ENCODE data around the gene BBLN. TPM values are rescaled to one million over a fixed set of nuclear protein-coding genes. Genes with fewer than 3 reads are reported as not detected.

The BBLN gene
- total RNA-seq, 1 experiment from 2014 or later = 154 TPM

GRCh38 chr9:128162215-128163026 is 2.4 kb downstream of the BBLN start:
- H3F3A ChIP-seq (ENCODE audit: insufficient read depth, low read depth) = peaks cover 5% of the 10 kb centered on the region; the same call in 1 of the 2 replicates
- no peaks in the 10 kb centered on the region for H3K36me3 ChIP-seq (ENCODE audit: low read depth)
- no peaks in the 10 kb centered on the region for H3K9me2 ChIP-seq (ENCODE audit: insufficient read depth)
- 0 out of 2 replicates have a peak, but pooled peaks cover 5% of the 10 kb centered on the region for H3K79me2 ChIP-seq (ENCODE audit: low read depth)
- H3K27ac ChIP-seq = no peak overlapping the region
- H3K4me1 ChIP-seq (replicated peaks; ENCODE audit: insufficient read depth) = 0 out of 2 replicates have a peak, but pooled peaks cover 9% of the 10 kb centered on the region
- no peak for TF ChIP-seq CTCF (conservative IDR thresholded peaks at IDR 0.05)
- TF ChIP-seq EZH2 (IDR thresholded peaks at IDR 0.05; ENCODE audit: low read depth) = no peak
- no peak overlapping the region for H3K4me2 ChIP-seq
- H3K27me3 ChIP-seq (ENCODE audit: insufficient read depth, low read depth) = no peaks in the 10 kb centered on the region
- intact Hi-C loops (cut with micrococcal nuclease; ENCODE audit: unreplicated experiment) = no loop called here
- no peak overlapping the region for H3K4me3 ChIP-seq
- no peaks in the 10 kb centered on the region; the same call in 1 of the 2 replicates for H4K20me1 ChIP-seq (ENCODE audit: insufficient read depth)
- DNase-seq = peak in 1 of 2 experiments; percentile 31
- H3K9me3 ChIP-seq (ENCODE audit: insufficient read depth, low read depth) = no peaks in the 10 kb centered on the region
- no TSS peak for BruUV-seq (replicated peaks)
- CTCF ChIA-PET = no interaction called here
- POLR2A ChIA-PET (ENCODE audit: unreplicated experiment) = interaction anchor here (0.6 kb wide), 1 partner anchor 1600 kb away, joined by 4 read pairs; no protein-coding TSS in a partner anchor
- H2AFZ ChIP-seq = no peak overlapping the region

- Histone ChIP-seq H3K27ac (no peak overlapping the region), H3K4me3 (no peak overlapping the region), H3F3A (ENCODE audit: insufficient read depth, low read depth) (peaks cover 5% of the 10 kb centered on the region; the same call in 1 of the 2 replicates), H3K79me2 (ENCODE audit: low read depth) (0 out of 2 replicates have a peak, but pooled peaks cover 5% of the 10 kb centered on the region), H3K27me3 (ENCODE audit: insufficient read depth, low read depth) (no peaks in the 10 kb centered on the region), H3K36me3 (ENCODE audit: low read depth) (no peaks in the 10 kb centered on the region), H2AFZ (no peak overlapping the region), H3K9me2 (ENCODE audit: insufficient read depth) (no peaks in the 10 kb centered on the region), H3K4me1 (replicated peaks; ENCODE audit: insufficient read depth) (0 out of 2 replicates have a peak, but pooled peaks cover 9% of the 10 kb centered on the region), H3K4me2 (no peak overlapping the region), H4K20me1 (ENCODE audit: insufficient read depth) (no peaks in the 10 kb centered on the region; the same call in 1 of the 2 replicates), H3K9me3 (ENCODE audit: insufficient read depth, low read depth) (no peaks in the 10 kb centered on the region)
- ChIA-PET CTCF (no interaction called here), POLR2A (ENCODE audit: unreplicated experiment) (no interaction called here)
- intact Hi-C loops (cut with micrococcal nuclease; ENCODE audit: unreplicated experiment) = no loop called here
- TF ChIP-seq CTCF (conservative IDR thresholded peaks at IDR 0.05) (no peak), EZH2 (IDR thresholded peaks at IDR 0.05; ENCODE audit: low read depth) (no peak)
- DNase-seq = no peak
- BruUV-seq (replicated peaks) = no TSS peak
These were observed 3.0 kb downstream of the BBLN start for GRCh38 chr9:128163027-128163515.

- H3K9me2 ChIP-seq (ENCODE audit: insufficient read depth) = no peaks in the 10 kb centered on the region
- no peak overlapping the region for H3K4me2 ChIP-seq
- intact Hi-C loops (cut with micrococcal nuclease; ENCODE audit: unreplicated experiment) = no loop called here
- H3F3A ChIP-seq (ENCODE audit: insufficient read depth, low read depth) = peaks cover 5% of the 10 kb centered on the region; the same call in 1 of the 2 replicates
- no peak overlapping the region for H3K27ac ChIP-seq
- TSS peak; percentile 18 for BruUV-seq (replicated peaks)
- CTCF ChIA-PET = no interaction called here
- no peaks in the 10 kb centered on the region; the same call in 1 of the 2 replicates for H3K36me3 ChIP-seq (ENCODE audit: low read depth)
- TF ChIP-seq CTCF (conservative IDR thresholded peaks at IDR 0.05) (no peak), EZH2 (IDR thresholded peaks at IDR 0.05; ENCODE audit: low read depth) (no peak)
- no peak overlapping the region for H3K4me3 ChIP-seq
- no peaks in the 10 kb centered on the region; the same call in 1 of the 2 replicates for H4K20me1 ChIP-seq (ENCODE audit: insufficient read depth)
- no peak for DNase-seq
- 0 out of 2 replicates have a peak, but pooled peaks cover 5% of the 10 kb centered on the region for H3K79me2 ChIP-seq (ENCODE audit: low read depth)
- POLR2A ChIA-PET (ENCODE audit: unreplicated experiment) = no interaction called here
- no peaks in the 10 kb centered on the region for H3K9me3 ChIP-seq (ENCODE audit: insufficient read depth, low read depth)
- no peaks in the 10 kb centered on the region for H3K27me3 ChIP-seq (ENCODE audit: insufficient read depth, low read depth)
- 0 out of 2 replicates have a peak, but pooled peaks cover 9% of the 10 kb centered on the region for H3K4me1 ChIP-seq (replicated peaks; ENCODE audit: insufficient read depth)
- H2AFZ ChIP-seq = no peak overlapping the region
These were observed 3.6 kb downstream of the BBLN start for GRCh38 chr9:128163523-128164306.

Data from PC-9 (cell line).